K562 (cell line): Measurements from ENCODE around the gene TWIST1.

Experiments used
- FOXK1 ChIP-seq: sonication (generic); formaldehyde crosslinking; IDR thresholded peaks from 2 replicates; pipeline ENCODE4 v1.8.0; 2022; ENCODE audit warnings: missing genetic modification reagents, mild to moderate bottlenecking, borderline replicate concordance
- HDAC2 ChIP-seq: fragments of 450-650 bp; IDR thresholded peaks from 2 replicates; pipeline ENCODE4 v1.6.1; 2016; ENCODE audit warnings: mild to moderate bottlenecking
- LCOR ChIP-seq: sonication (generic); formaldehyde crosslinking; IDR thresholded peaks from 2 replicates; pipeline ENCODE4 v1.8.0; 2022; ENCODE audit warnings: mild to moderate bottlenecking, missing genetic modification reagents
- PHF20 ChIP-seq: fragments of 450-650 bp; IDR thresholded peaks from 2 replicates; pipeline ENCODE4 v1.6.1; 2018; ENCODE audit not compliant: partially characterized antibody
- RCOR1 ChIP-seq, 2 experiments: IDR thresholded peaks; 2 replicates each; pipeline ENCODE4 v1.6.1; 2012; ENCODE audit warnings: low read depth in 2 of 2, low read length in 2 of 2, borderline replicate concordance in 1 of 2, improper control_type of control experiment in 1 of 2
- TAF1 ChIP-seq: IDR thresholded peaks from 2 replicates; pipeline ENCODE4 v1.6.1; 2011; ENCODE audit warnings: mild to moderate bottlenecking, low read length, moderate library complexity; ENCODE audit not compliant: insufficient read depth, control insufficient read depth, severe bottlenecking; ENCODE audit errors: extremely low read depth
- TAF15 ChIP-seq: fragments of 200-400 bp; formaldehyde crosslinking; IDR thresholded peaks from 2 replicates; pipeline ENCODE4 v1.6.1; 2017; ENCODE audit warnings: mild to moderate bottlenecking, low read depth, low read length, moderate library complexity
- TCF7L2 ChIP-seq: fragments of 150-350 bp; IDR thresholded peaks from 2 replicates; pipeline ENCODE4 v1.6.1; 2016; ENCODE audit warnings: low read depth, mild to moderate bottlenecking, low read length, moderate library complexity
- ZNF124 ChIP-seq: sonication (generic); formaldehyde crosslinking; IDR thresholded peaks from 2 replicates; pipeline ENCODE4 v1.8.1; 2022; ENCODE audit warnings: missing genetic modification reagents
- ZNF584 ChIP-seq: fragments of 200-800 bp; sonication (Bioruptor generic); IDR thresholded peaks from 2 replicates; pipeline ENCODE4 v1.6.1; 2016; ENCODE audit warnings: low read depth, mild to moderate bottlenecking, missing genetic modification characterization, missing compliant biosample characterization
- ZNF717 ChIP-seq: fragments of 250-450 bp; sonication (Bioruptor Pico); IDR thresholded peaks from 2 replicates; pipeline ENCODE4 v1.5.0; 2021
- TF ChIP-seq, protein P1 (sequence below): IDR thresholded peaks from 2 replicates; pipeline ENCODE4 v1.6.1; 2016; ENCODE audit warnings: missing genetic modification characterization, missing compliant biosample characterization
- TF ChIP-seq, protein P2 (sequence below): fragments of 450-650 bp; formaldehyde crosslinking; IDR thresholded peaks from 2 replicates; pipeline ENCODE4 v1.4.0; 2022; ENCODE audit warnings: missing genetic modification characterization
- TF ChIP-seq, protein P3 (sequence below), 3 experiments: fragments of 200-800 bp in 1 of 3; sonication (Bioruptor generic) in 1 of 3; sonication (generic) in 1 of 3; formaldehyde crosslinking in 1 of 3; IDR thresholded peaks; 2 replicates each; pipeline versions ENCODE4 v1.6.1 to v1.8.0; 2016 to 2022; ENCODE audit warnings: mild to moderate bottlenecking in 2 of 3, missing compliant biosample characterization in 2 of 3, missing genetic modification characterization in 2 of 3, missing genetic modification reagents in 1 of 3

DNA sequence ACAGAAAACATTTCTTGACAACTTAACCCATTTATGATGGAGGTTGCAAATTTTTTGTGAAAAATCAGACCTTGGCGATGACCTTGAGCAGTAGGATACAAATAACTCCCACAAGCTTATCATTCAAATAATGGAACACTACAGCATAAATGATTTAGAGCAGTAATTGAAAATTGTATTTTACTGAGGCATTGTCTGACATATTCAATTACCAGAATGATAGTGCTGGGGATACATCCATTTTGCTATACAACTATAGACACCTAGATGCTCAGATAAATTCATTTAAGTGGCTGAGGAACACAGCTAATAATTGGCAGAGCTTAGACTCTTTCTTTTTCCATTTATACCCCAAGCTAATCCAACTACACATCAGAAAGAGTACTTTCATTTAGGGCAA lies 18.9 kb downstream of the TWIST1 start:
- TF ChIP-seq ZNF584 (CRISPR knock-in tag) (no peak), TCF7L2 (no peak), PHF20 (no peak), ZNF124 (CRISPR knock-in tag) (no peak), RCOR1 (IDR thresholded peaks at IDR 0.05; ENCODE audit: borderline replicate concordance in 1 of 2, low read depth in 2 of 2, low read length in 2 of 2) (no peak), HDAC2 (no peak), LCOR (no peak), ZNF717 (CRISPR knock-in tag) (no peak), TAF15 (no peak), FOXK1 (no peak), TAF1 (no peak)
- TF ChIP-seq, protein P1, sequence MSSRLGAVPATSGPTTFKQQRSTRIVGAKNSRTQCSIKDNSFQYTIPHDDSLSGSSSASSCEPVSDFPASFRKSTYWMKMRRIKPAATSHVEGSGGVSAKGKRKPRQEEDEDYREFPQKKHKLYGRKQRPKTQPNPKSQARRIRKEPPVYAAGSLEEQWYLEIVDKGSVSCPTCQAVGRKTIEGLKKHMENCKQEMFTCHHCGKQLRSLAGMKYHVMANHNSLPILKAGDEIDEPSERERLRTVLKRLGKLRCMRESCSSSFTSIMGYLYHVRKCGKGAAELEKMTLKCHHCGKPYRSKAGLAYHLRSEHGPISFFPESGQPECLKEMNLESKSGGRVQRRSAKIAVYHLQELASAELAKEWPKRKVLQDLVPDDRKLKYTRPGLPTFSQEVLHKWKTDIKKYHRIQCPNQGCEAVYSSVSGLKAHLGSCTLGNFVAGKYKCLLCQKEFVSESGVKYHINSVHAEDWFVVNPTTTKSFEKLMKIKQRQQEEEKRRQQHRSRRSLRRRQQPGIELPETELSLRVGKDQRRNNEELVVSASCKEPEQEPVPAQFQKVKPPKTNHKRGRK (tag): no peak
- TF ChIP-seq, protein P2, sequence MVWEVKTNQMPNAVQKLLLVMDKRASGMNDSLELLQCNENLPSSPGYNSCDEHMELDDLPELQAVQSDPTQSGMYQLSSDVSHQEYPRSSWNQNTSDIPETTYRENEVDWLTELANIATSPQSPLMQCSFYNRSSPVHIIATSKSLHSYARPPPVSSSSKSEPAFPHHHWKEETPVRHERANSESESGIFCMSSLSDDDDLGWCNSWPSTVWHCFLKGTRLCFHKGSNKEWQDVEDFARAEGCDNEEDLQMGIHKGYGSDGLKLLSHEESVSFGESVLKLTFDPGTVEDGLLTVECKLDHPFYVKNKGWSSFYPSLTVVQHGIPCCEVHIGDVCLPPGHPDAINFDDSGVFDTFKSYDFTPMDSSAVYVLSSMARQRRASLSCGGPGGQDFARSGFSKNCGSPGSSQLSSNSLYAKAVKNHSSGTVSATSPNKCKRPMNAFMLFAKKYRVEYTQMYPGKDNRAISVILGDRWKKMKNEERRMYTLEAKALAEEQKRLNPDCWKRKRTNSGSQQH (CRISPR knock-in tag): no peak
- TF ChIP-seq, protein P3, sequence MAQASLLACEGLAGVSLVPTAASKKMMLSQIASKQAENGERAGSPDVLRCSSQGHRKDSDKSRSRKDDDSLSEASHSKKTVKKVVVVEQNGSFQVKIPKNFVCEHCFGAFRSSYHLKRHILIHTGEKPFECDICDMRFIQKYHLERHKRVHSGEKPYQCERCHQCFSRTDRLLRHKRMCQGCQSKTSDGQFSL (CRISPR knock-in tag; IDR thresholded peaks at IDR 0.05): no peak
- TF ChIP-seq, protein P3 (tag; IDR thresholded peaks at IDR 0.05): no peak
